ENCODE data around the gene FMNL3.

Gene FMNL3

GRCh38 chr12:49659753-49660152 lies 47.5 kb downstream of the FMNL3 start:
- no peak for ATAC-seq
- no peak for TF ChIP-seq ARNTL (CRISPR knock-in tag; IDR thresholded peaks at IDR 0.05; ENCODE audit: borderline replicate concordance, low read depth)

DNA sequence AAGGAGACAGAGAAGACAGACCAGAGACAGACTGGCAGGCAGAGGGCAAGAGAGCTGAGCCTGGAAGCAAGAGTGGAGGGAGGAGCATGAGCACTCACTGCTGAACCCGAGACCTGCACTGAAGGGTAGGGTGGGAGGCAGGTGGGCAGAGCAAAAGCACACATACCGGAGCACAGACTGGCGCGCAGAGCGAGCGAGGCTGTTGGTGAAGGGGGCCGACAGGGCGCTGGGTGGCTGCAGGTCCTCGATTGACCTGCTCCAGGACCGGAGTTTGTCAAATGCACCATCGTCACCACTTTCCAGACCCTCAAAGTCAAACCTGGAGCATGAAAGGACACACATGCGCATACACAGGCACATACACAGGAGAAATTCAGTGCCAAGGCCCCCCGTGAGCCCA lies 48.9 kb downstream of the FMNL3 start:
- TF ChIP-seq PPARA (CRISPR knock-in tag; IDR thresholded peaks at IDR 0.05; ENCODE audit: borderline replicate concordance) (no peak), SNAI2 (CRISPR knock-in tag; IDR thresholded peaks at IDR 0.05) (no peak), POU6F1 (CRISPR knock-in tag; IDR thresholded peaks at IDR 0.05; ENCODE audit: borderline replicate concordance, low read depth) (no peak), ZNF8 (CRISPR knock-in tag; IDR thresholded peaks at IDR 0.05) (no peak), ISL1 (CRISPR knock-in tag; IDR thresholded peaks at IDR 0.05) (no peak), TOX (CRISPR knock-in tag; IDR thresholded peaks at IDR 0.05; ENCODE audit: borderline replicate concordance) (no peak), ZC3H10 (CRISPR knock-in tag; IDR thresholded peaks at IDR 0.05) (no peak), BACH2 (CRISPR knock-in tag; IDR thresholded peaks at IDR 0.05; ENCODE audit: borderline replicate concordance) (no peak), ESRRG (CRISPR knock-in tag; IDR thresholded peaks at IDR 0.05) (no peak), ARNTL (CRISPR knock-in tag; IDR thresholded peaks at IDR 0.05; ENCODE audit: borderline replicate concordance, low read depth) (no peak), GLIS3 (CRISPR knock-in tag; IDR thresholded peaks at IDR 0.05) (no peak), ZNF565 (CRISPR knock-in tag; conservative IDR thresholded peaks at IDR 0.05; ENCODE audit: low read depth) (no peak), CSDC2 (CRISPR knock-in tag; IDR thresholded peaks at IDR 0.05) (no peak), ZFP3 (CRISPR knock-in tag; IDR thresholded peaks at IDR 0.05) (no peak), ZNF70 (CRISPR knock-in tag; IDR thresholded peaks at IDR 0.05) (no peak), ZFP30 (CRISPR knock-in tag; IDR thresholded peaks at IDR 0.05) (no peak), OSR1 (CRISPR knock-in tag; IDR thresholded peaks at IDR 0.05) (no peak), TCF4 (CRISPR knock-in tag; IDR thresholded peaks at IDR 0.05; ENCODE audit: borderline replicate concordance) (no peak)
- TF ChIP-seq, protein P1, sequence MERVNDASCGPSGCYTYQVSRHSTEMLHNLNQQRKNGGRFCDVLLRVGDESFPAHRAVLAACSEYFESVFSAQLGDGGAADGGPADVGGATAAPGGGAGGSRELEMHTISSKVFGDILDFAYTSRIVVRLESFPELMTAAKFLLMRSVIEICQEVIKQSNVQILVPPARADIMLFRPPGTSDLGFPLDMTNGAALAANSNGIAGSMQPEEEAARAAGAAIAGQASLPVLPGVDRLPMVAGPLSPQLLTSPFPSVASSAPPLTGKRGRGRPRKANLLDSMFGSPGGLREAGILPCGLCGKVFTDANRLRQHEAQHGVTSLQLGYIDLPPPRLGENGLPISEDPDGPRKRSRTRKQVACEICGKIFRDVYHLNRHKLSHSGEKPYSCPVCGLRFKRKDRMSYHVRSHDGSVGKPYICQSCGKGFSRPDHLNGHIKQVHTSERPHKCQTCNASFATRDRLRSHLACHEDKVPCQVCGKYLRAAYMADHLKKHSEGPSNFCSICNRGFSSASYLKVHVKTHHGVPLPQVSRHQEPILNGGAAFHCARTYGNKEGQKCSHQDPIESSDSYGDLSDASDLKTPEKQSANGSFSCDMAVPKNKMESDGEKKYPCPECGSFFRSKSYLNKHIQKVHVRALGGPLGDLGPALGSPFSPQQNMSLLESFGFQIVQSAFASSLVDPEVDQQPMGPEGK (CRISPR knock-in tag; IDR thresholded peaks at IDR 0.05; ENCODE audit: borderline replicate concordance): no peak
- no peak for ATAC-seq

GRCh38 chr12:49655595-49656236 lies 51.5 kb downstream of the FMNL3 start:
- no peak for ATAC-seq
- no peak for TF ChIP-seq PPARA (CRISPR knock-in tag; IDR thresholded peaks at IDR 0.05; ENCODE audit: borderline replicate concordance)
- TF ChIP-seq OSR1 (CRISPR knock-in tag; IDR thresholded peaks at IDR 0.05): no peak
- no peak for TF ChIP-seq ZFP3 (CRISPR knock-in tag; IDR thresholded peaks at IDR 0.05)
- TF ChIP-seq BACH2 (CRISPR knock-in tag; IDR thresholded peaks at IDR 0.05; ENCODE audit: borderline replicate concordance): no peak
- TF ChIP-seq ISL1 (CRISPR knock-in tag; IDR thresholded peaks at IDR 0.05): no peak
- TF ChIP-seq, protein P2, sequence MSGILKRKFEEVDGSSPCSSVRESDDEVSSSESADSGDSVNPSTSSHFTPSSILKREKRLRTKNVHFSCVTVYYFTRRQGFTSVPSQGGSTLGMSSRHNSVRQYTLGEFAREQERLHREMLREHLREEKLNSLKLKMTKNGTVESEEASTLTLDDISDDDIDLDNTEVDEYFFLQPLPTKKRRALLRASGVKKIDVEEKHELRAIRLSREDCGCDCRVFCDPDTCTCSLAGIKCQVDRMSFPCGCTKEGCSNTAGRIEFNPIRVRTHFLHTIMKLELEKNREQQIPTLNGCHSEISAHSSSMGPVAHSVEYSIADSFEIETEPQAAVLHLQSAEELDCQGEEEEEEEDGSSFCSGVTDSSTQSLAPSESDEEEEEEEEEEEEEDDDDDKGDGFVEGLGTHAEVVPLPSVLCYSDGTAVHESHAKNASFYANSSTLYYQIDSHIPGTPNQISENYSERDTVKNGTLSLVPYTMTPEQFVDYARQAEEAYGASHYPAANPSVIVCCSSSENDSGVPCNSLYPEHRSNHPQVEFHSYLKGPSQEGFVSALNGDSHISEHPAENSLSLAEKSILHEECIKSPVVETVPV (CRISPR knock-in tag; IDR thresholded peaks at IDR 0.05): no peak
- TF ChIP-seq CSDC2 (CRISPR knock-in tag; IDR thresholded peaks at IDR 0.05): no peak
- no peak for TF ChIP-seq ZFP30 (CRISPR knock-in tag; IDR thresholded peaks at IDR 0.05)
- TF ChIP-seq CREB5 (CRISPR knock-in tag; IDR thresholded peaks at IDR 0.05; ENCODE audit: low read depth): no peak
- TF ChIP-seq, protein P3, sequence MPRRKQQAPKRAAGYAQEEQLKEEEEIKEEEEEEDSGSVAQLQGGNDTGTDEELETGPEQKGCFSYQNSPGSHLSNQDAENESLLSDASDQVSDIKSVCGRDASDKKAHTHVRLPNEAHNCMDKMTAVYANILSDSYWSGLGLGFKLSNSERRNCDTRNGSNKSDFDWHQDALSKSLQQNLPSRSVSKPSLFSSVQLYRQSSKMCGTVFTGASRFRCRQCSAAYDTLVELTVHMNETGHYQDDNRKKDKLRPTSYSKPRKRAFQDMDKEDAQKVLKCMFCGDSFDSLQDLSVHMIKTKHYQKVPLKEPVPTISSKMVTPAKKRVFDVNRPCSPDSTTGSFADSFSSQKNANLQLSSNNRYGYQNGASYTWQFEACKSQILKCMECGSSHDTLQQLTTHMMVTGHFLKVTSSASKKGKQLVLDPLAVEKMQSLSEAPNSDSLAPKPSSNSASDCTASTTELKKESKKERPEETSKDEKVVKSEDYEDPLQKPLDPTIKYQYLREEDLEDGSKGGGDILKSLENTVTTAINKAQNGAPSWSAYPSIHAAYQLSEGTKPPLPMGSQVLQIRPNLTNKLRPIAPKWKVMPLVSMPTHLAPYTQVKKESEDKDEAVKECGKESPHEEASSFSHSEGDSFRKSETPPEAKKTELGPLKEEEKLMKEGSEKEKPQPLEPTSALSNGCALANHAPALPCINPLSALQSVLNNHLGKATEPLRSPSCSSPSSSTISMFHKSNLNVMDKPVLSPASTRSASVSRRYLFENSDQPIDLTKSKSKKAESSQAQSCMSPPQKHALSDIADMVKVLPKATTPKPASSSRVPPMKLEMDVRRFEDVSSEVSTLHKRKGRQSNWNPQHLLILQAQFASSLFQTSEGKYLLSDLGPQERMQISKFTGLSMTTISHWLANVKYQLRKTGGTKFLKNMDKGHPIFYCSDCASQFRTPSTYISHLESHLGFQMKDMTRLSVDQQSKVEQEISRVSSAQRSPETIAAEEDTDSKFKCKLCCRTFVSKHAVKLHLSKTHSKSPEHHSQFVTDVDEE (CRISPR knock-in tag; IDR thresholded peaks at IDR 0.05): no peak
- TF ChIP-seq POU6F1 (CRISPR knock-in tag; IDR thresholded peaks at IDR 0.05; ENCODE audit: borderline replicate concordance, low read depth): no peak

Data from SK-N-SH treated with all-trans-retinoic acid at 6 μM for 48 hours (cell line).